Upper lobe of right lung (tissue), 1 donor: ENCODE results near the gene TRIM14. TPM values are rescaled to one million over a fixed set of nuclear protein-coding genes. Genes with fewer than 3 reads are reported as not detected.
"Not testable (repeated sequence)": the region's sequence is repeated elsewhere in the genome, so short reads cannot be mapped to it uniquely, and the experiment has no call there.

Experiments
- ATAC-seq: fragments of 200-7000 bp; cut with Tn5 transposase; one replicate; pipeline ENCODE4 v1.9.1; 2020; ENCODE audit warnings: mild to moderate bottlenecking, moderate library complexity
- DNase-seq: peaks from one replicate; pipeline ENCODE4 v3.0.0-alpha.2; 2020
- H3K27ac ChIP-seq: fragments of 200-600 bp; one replicate; pipeline ENCODE4 v1.8.0; 2022
- H3K27me3 ChIP-seq: fragments of 200-600 bp; one replicate; pipeline ENCODE4 v1.8.0; 2022; ENCODE audit warnings: mild to moderate bottlenecking
- H3K36me3 ChIP-seq: fragments of 200-600 bp; one replicate; pipeline ENCODE4 v1.8.0; 2022
- H3K4me1 ChIP-seq: fragments of 200-600 bp; one replicate; pipeline ENCODE4 v1.8.0; 2022
- H3K4me3 ChIP-seq: fragments of 200-600 bp; one replicate; pipeline ENCODE4 v1.8.0; 2022; ENCODE audit warnings: mild to moderate bottlenecking
- H3K9me3 ChIP-seq: fragments of 200-600 bp; one replicate; pipeline ENCODE4 v1.8.0; 2022
- intact Hi-C: fragments of 100-400 bp; cut with DNase I; formaldehyde crosslinking; loops from one replicate; pipeline ENCODE4 v1.11.0; 2022
- total RNA-seq: library from RNA; stranded (reverse); fragmentation: NEBNext Ultra II Directional; extraction: Animal tissue kit (Norgen Biotek cat#: 25700); gene quantifications from one replicate; pipeline ENCODE4 v1.2.1, GENCODE V29; 2021
- TF ChIP-seq, protein P1 (sequence below): fragments of 200-600 bp; IDR thresholded peaks from one replicate; pipeline ENCODE4 v1.8.0; 2022; ENCODE audit warnings: antibody characterized with exemption
- donor health status: DM: no; HTN: yes; CAD: no; lungs with severe emphysema.

The TRIM14 gene
- total RNA-seq, 1 donor from 2014 or later: 38.7 TPM

DNA sequence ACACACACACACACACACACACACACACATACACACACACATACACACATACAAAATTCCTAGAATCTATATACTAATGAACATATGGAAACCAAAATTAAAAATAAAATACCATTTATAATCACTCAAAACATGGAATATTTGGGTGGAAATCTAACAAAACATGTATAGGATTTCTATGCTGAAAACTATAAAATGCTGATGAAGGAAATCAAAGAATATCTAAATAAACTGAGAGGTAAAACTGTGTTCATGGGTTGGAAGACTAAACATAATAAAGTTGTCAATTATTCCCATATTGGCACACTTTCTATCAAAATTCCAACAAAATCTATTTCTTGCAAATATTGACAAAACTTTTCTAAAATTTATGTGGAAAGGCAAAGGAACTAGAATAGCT is 87.9 kb downstream of the TRIM14 start:
- H3K4me3 ChIP-seq: no peak overlapping the region
- intact Hi-C loops: loop anchor here (10.0 kb wide), 1 partner anchor 106 kb away; the partner anchor contains the start of gene TRMO
- no peak for DNase-seq

DNA sequence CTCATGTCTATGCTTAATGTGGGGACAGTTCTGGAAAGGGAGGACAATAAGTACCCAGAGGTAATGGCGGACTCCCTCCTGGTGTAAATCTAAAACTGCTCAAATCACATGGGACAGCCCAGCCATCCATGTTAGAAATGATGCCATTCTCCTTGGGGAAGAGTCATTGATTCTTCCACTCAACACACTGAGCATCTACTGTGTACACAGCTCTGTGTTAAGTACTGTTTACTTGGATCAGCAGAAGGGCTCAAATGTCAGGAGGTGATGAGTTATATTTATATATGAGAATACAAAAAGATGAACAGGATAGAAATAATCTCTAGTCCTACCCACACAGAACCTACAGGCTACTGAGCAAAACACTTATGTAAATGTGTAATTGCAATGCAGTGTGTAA is 94.3 kb downstream of the TRIM14 start:
- no peak for ATAC-seq
- H3K27me3 ChIP-seq: no peaks in the 10 kb centered on the region
- no peak overlapping the region for H3K4me3 ChIP-seq
- TF ChIP-seq, protein P1, sequence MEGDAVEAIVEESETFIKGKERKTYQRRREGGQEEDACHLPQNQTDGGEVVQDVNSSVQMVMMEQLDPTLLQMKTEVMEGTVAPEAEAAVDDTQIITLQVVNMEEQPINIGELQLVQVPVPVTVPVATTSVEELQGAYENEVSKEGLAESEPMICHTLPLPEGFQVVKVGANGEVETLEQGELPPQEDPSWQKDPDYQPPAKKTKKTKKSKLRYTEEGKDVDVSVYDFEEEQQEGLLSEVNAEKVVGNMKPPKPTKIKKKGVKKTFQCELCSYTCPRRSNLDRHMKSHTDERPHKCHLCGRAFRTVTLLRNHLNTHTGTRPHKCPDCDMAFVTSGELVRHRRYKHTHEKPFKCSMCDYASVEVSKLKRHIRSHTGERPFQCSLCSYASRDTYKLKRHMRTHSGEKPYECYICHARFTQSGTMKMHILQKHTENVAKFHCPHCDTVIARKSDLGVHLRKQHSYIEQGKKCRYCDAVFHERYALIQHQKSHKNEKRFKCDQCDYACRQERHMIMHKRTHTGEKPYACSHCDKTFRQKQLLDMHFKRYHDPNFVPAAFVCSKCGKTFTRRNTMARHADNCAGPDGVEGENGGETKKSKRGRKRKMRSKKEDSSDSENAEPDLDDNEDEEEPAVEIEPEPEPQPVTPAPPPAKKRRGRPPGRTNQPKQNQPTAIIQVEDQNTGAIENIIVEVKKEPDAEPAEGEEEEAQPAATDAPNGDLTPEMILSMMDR: no peak
- no peaks in the 10 kb centered on the region for H3K9me3 ChIP-seq
- intact Hi-C loops: no loop called here
- DNase-seq: no peak
- no peaks in the 10 kb centered on the region for H3K4me1 ChIP-seq
- H3K27ac ChIP-seq: no peak overlapping the region
- H3K36me3 ChIP-seq: peaks cover under 1% of the 10 kb centered on the region

More for the DNA sequence above, 87.9 kb downstream of the TRIM14 start:
- no peaks in the 10 kb centered on the region for H3K27me3 ChIP-seq
- ATAC-seq: no peak
- TF ChIP-seq, protein P1: no peak
- no peaks in the 10 kb centered on the region for H3K9me3 ChIP-seq
- H3K27ac ChIP-seq: no peak overlapping the region
- no peaks in the 10 kb centered on the region for H3K36me3 ChIP-seq
- no peaks in the 10 kb centered on the region for H3K4me1 ChIP-seq

DNA sequence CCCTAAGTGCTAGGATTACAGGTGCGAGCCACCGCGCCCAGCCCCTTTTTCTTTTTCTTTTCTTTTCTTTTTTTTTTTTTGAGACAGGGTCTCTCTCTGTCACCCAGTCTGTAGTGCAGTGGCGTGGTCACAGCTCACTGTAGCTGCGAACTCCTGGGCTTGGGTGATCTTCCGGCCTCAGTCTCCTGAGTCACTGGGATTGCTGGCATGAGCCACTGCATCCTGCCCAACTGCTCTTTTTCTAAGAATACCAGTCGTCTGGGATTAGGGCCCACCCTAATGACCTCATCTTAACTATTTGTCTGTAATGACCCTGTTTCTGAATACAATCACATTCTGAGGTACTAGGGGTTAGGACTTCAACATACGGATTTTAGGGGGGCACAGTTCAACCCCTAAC is 96.6 kb downstream of the TRIM14 start:
- TF ChIP-seq, protein P1: no peak
- Histone ChIP-seq H3K9me3 (no peaks in the 10 kb centered on the region), H3K4me3 (no peak overlapping the region), H3K36me3 (peaks cover 23% of the 10 kb centered on the region), H3K27me3 (no peaks in the 10 kb centered on the region), H3K27ac (no peak overlapping the region), H3K4me1 (no peaks in the 10 kb centered on the region)
- ATAC-seq (no peak), DNase-seq (no peak)
- intact Hi-C loops: no loop called here

DNA sequence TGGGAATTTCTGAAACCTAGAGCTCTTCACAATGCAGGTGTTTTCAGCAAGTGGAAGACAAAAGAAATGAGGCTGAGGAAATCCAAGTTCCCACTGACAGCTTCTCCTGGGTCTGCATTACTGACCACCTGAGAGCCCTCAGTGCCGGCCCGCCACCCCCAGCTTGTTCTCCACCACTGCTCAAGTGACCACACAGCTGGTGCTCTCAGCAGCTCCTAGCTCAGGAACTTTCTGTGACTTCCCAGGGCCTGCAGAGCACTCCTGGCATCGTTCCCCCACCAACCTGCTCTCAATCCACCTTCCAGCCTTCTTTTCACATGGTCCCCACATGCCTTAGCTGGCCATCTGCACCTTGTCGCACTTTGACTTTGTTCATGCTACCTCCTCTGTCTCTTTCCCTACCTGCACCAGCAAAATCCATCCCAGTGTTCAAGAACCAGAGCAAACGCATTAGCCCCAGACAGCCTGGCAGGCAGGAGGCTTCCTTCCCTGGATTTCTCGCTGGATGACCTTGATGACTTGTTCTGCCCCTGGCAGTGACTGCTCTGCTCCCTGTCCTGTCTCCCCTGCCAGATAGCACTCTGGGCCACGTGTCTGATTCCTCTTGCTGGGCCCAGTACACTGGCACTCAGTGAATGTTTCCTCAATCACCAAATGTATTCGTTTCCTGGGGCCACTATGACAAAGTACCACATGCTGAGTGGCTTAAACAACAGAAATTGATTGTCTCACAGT is 97.5 kb downstream of the TRIM14 start:
- Histone ChIP-seq H3K4me1 (no peaks in the 10 kb centered on the region), H3K36me3 (peaks cover 33% of the 10 kb centered on the region), H3K27ac (no peak overlapping the region), H3K9me3 (no peaks in the 10 kb centered on the region), H3K4me3 (no peak overlapping the region), H3K27me3 (no peaks in the 10 kb centered on the region)
- no peak for ATAC-seq
- TF ChIP-seq, protein P1: no peak
- intact Hi-C loops: no loop called here
- DNase-seq: no peak

DNA sequence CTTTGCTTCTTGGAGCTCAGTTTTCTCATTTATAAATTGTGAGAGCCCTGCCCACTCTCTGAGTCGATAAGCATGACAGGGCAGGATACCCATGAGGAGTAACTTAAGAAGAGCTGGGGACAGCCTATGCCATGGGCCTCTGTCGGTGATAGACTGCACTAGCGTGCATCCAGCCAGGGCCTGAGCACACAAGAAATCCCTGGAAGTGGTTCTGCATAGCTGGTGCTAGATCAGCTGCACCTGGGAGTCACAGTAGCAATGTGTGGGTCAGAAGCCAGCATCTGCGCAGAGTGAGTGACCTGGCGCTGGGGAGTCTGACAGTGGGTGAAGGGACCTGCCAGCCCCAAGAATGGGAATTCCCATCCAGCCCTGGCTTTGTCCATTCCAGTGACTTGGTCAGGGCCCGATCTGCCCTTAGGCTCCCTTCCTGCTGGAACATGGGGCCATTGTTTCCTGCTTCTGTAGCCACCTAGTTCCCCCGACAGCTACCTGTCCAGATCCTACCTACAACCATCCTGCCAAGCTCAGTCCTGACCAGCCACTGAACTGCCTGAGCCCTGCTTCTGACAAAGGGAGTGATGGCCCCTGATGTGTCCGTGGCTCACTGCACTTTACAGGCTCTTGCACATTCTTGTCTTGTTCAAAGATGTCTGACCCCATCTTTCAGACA is 98.4 kb downstream of the TRIM14 start:
- intact Hi-C loops: no loop called here
- Histone ChIP-seq H3K9me3 (no peaks in the 10 kb centered on the region), H3K4me3 (no peak overlapping the region), H3K27me3 (no peaks in the 10 kb centered on the region), H3K36me3 (peaks cover 42% of the 10 kb centered on the region), H3K27ac (no peak overlapping the region), H3K4me1 (no peaks in the 10 kb centered on the region)
- DNase-seq (no peak), ATAC-seq (no peak)
- TF ChIP-seq, protein P1: no peak

DNA sequence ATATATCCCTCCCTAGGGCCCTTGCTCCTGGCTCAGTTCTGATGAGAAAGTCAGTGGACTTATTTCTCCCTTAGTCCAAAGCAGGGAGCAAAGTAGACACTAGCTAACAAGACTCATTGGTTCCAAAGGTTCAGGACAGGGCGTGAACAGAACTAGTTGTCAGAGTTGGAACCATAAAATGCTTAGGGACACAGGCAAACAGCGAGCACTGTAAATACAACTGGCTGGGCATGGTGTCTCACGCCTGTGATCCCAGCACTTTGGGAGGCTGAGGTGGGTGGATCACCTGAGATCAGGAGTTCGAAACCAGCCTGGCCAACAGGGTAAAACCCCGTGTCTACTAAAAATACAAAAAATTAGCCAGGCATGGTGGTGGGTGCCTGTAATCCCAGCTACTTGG is 99.2 kb downstream of the TRIM14 start:
- H3K4me3 ChIP-seq, DNase-seq, H3K27me3 ChIP-seq, H3K4me1 ChIP-seq, H3K27ac ChIP-seq, H3K9me3 ChIP-seq, intact Hi-C loops, ATAC-seq: not testable (repeated sequence)
- peaks cover 49% of the 10 kb centered on the region for H3K36me3 ChIP-seq
